IMR-90 (cell line): ENCODE measurements around the gene UBN1. TPM values are rescaled to one million over a fixed set of nuclear protein-coding genes. Genes with fewer than 3 reads are reported as not detected.

Source experiments
- ATAC-seq: fragments of 200-7000 bp; cut with Tn5 transposase; 2 replicates; pipeline ENCODE4 v1.9.1; 2020; ENCODE audit warnings: low read depth, mild to moderate bottlenecking, moderate library complexity
- BruUV-seq: library from RNA; stranded (reverse); fragments of 400-500 nt; replicated peaks from 2 replicates; lab custom pipeline; 2021; lab: Mats Ljungman, UMichigan
- CTCF ChIA-PET: fragments of 300-600 bp; formaldehyde crosslinking; extraction: SDS; loops from one replicate; lab custom pipeline; 2021; ENCODE audit warnings: antibody characterized with exemption; lab: Yijun Ruan, JAX
- POLR2A ChIA-PET: fragments of 300-600 bp; sonication (Branson Sonifier 250); formaldehyde crosslinking; loops from one replicate; lab custom pipeline; 2022; ENCODE audit warnings: antibody characterized with exemption; ENCODE audit not compliant: unreplicated experiment; lab: Charles Lee
- DNase-seq: peaks from one replicate; pipeline ENCODE4 v3.0.0; 2013
- H2AFZ ChIP-seq: replicated peaks from 2 replicates; pipeline ENCODE3; 2013; ENCODE audit warnings: low read length, mild to moderate bottlenecking; ENCODE audit not compliant: poor library complexity
- H2AK5ac ChIP-seq: 2 replicates; pipeline ENCODE4 v1.6.1; 2013; ENCODE audit warnings: low read depth, low read length, inconsistent platforms
- H2AK9ac ChIP-seq: replicated peaks from 2 replicates; pipeline ENCODE3; 2013; ENCODE audit warnings: mild to moderate bottlenecking, low read depth, low read length, moderate library complexity; ENCODE audit not compliant: poor library complexity
- H2BK120ac ChIP-seq: 2 replicates; pipeline ENCODE4 v1.6.1; 2013; ENCODE audit warnings: low read depth, low read length, inconsistent platforms
- H2BK15ac ChIP-seq: 3 replicates; pipeline ENCODE4 v1.6.1; 2013; ENCODE audit warnings: low read depth, low read length, inconsistent platforms
- H2BK20ac ChIP-seq: 2 replicates; pipeline ENCODE4 v1.6.1; 2013; ENCODE audit warnings: low read depth, mild to moderate bottlenecking, inconsistent platforms, low read length, moderate library complexity
- H2BK5ac ChIP-seq: 2 replicates; pipeline ENCODE4 v1.6.1; 2013; ENCODE audit warnings: mild to moderate bottlenecking, low read depth, low read length, inconsistent platforms; ENCODE audit not compliant: poor library complexity, severe bottlenecking
- H3K14ac ChIP-seq: replicated peaks from 2 replicates; pipeline ENCODE4 v1.6.1; 2013; ENCODE audit warnings: low read depth, low read length, inconsistent platforms
- H3K18ac ChIP-seq: 2 replicates; pipeline ENCODE4 v1.6.1; 2013; ENCODE audit warnings: low read depth, low read length, control low read depth
- H3K23ac ChIP-seq: 2 replicates; pipeline ENCODE4 v1.6.1; 2013; ENCODE audit warnings: low read depth, low read length, inconsistent platforms
- H3K27ac ChIP-seq: 2 replicates; pipeline ENCODE4 v1.5.1; 2013; ENCODE audit warnings: mild to moderate bottlenecking, control low read depth, low read length; ENCODE audit not compliant: insufficient read depth
- H3K27me3 ChIP-seq: 2 replicates; pipeline ENCODE4 v1.6.1; 2013; ENCODE audit warnings: low read length; ENCODE audit not compliant: control insufficient read depth, insufficient read depth
- H3K36me3 ChIP-seq: 2 replicates; pipeline ENCODE4 v1.6.1; 2013; ENCODE audit warnings: low read length, mixed read lengths; ENCODE audit not compliant: control insufficient read depth, insufficient read depth
- H3K4ac ChIP-seq: 2 replicates; pipeline ENCODE4 v1.6.1; 2013; ENCODE audit warnings: low read depth, low read length, inconsistent platforms
- H3K4me1 ChIP-seq: 2 replicates; pipeline ENCODE4 v1.6.1; 2013; ENCODE audit warnings: low read length, mixed read lengths; ENCODE audit not compliant: control insufficient read depth, insufficient read depth
- H3K4me2 ChIP-seq: 2 replicates; pipeline ENCODE4 v1.6.1; 2013; ENCODE audit warnings: low read depth, mild to moderate bottlenecking, control low read depth, low read length, moderate library complexity
- H3K4me3 ChIP-seq: 2 replicates; pipeline ENCODE4 v1.5.1; 2013; ENCODE audit warnings: low read depth, mild to moderate bottlenecking, control low read depth, low read length, moderate library complexity; ENCODE audit not compliant: insufficient read depth
- H3K56ac ChIP-seq: 2 replicates; pipeline ENCODE4 v1.6.1; 2013; ENCODE audit warnings: low read length, inconsistent platforms; ENCODE audit not compliant: insufficient read depth; ENCODE audit errors: extremely low read depth
- H3K79me1 ChIP-seq, 2 experiments: 2 replicates each; pipeline ENCODE4 v1.6.1; 2013; ENCODE audit warnings: low read length in 2 of 2, inconsistent platforms in 1 of 2, low read depth in 1 of 2
- H3K9ac ChIP-seq: 2 replicates; pipeline ENCODE4 v1.6.1; 2013; ENCODE audit warnings: low read depth, low read length, control low read depth
- H3K9me1 ChIP-seq: 2 replicates; pipeline ENCODE4 v1.6.1; 2013; ENCODE audit warnings: low read length, inconsistent platforms; ENCODE audit not compliant: insufficient read depth
- H3K9me3 ChIP-seq: 2 replicates; pipeline ENCODE4 v1.6.1; 2013; ENCODE audit warnings: low read length; ENCODE audit not compliant: control insufficient read depth, insufficient read depth
- H4K20me1 ChIP-seq: 2 replicates; pipeline ENCODE4 v1.6.1; 2013; ENCODE audit warnings: low read length, inconsistent platforms; ENCODE audit not compliant: insufficient read depth
- H4K5ac ChIP-seq: 2 replicates; pipeline ENCODE4 v1.6.1; 2013; ENCODE audit warnings: mild to moderate bottlenecking, low read depth, low read length, control low read depth
- H4K8ac ChIP-seq, 2 experiments: 2 replicates each; pipeline ENCODE4 v1.6.1; 2013; ENCODE audit warnings: low read depth in 2 of 2, low read length in 2 of 2, control low read depth in 1 of 2, inconsistent platforms in 1 of 2
- H4K91ac ChIP-seq: 2 replicates; pipeline ENCODE4 v1.6.1; 2013; ENCODE audit warnings: low read depth, low read length, inconsistent platforms; ENCODE audit not compliant: insufficient read depth
- CEBPB ChIP-seq: IDR thresholded peaks from 2 replicates; pipeline ENCODE4 v1.6.1; 2012; ENCODE audit warnings: low read depth, low read length, improper control_type of control experiment
- CHD1 ChIP-seq: IDR thresholded peaks from 2 replicates; pipeline ENCODE4 v1.6.1; 2012; ENCODE audit warnings: low read depth, low read length, improper control_type of control experiment
- CTCF ChIP-seq: conservative IDR thresholded peaks from 2 replicates; pipeline ENCODE4 v1.5.1; 2012; ENCODE audit warnings: mild to moderate bottlenecking, low read depth, low read length, improper control_type of control experiment
- ELK1 ChIP-seq: fragments of 150-350 bp; IDR thresholded peaks from 2 replicates; pipeline ENCODE4 v1.6.1; 2016; ENCODE audit warnings: low read depth, mild to moderate bottlenecking, low read length, moderate library complexity, borderline replicate concordance
- MAFK ChIP-seq: IDR thresholded peaks from 2 replicates; pipeline ENCODE4 v1.6.1; 2012; ENCODE audit warnings: low read depth, low read length, improper control_type of control experiment
- MAZ ChIP-seq: IDR thresholded peaks from 2 replicates; pipeline ENCODE4 v1.6.1; 2012; ENCODE audit warnings: low read depth, mild to moderate bottlenecking, low read length, improper control_type of control experiment, moderate library complexity, borderline replicate concordance
- MXI1 ChIP-seq: IDR thresholded peaks from 2 replicates; pipeline ENCODE4 v1.6.1; 2012; ENCODE audit warnings: low read depth, mild to moderate bottlenecking, low read length, moderate library complexity, borderline replicate concordance
- NFE2L2 ChIP-seq: fragments of 150-350 bp; IDR thresholded peaks from 2 replicates; pipeline ENCODE4 v1.6.1; 2016; ENCODE audit warnings: low read depth, mild to moderate bottlenecking, low read length
- POLR2A ChIP-seq: IDR thresholded peaks from 2 replicates; pipeline ENCODE4 v1.6.1; 2012; ENCODE audit warnings: mild to moderate bottlenecking, low read depth, low read length
- RCOR1 ChIP-seq: IDR thresholded peaks from 2 replicates; pipeline ENCODE4 v1.6.1; 2012; ENCODE audit warnings: mild to moderate bottlenecking, low read length, improper control_type of control experiment; ENCODE audit not compliant: insufficient replicate concordance
- RFX5 ChIP-seq: IDR thresholded peaks from 2 replicates; pipeline ENCODE4 v1.8.0; 2012; ENCODE audit warnings: low read depth, mild to moderate bottlenecking, low read length, moderate library complexity
- SMC3 ChIP-seq: fragments of 150-350 bp; IDR thresholded peaks from 2 replicates; pipeline ENCODE4 v1.6.1; 2016; ENCODE audit warnings: low read depth, mild to moderate bottlenecking, antibody characterized with exemption, low read length, moderate library complexity
- USF2 ChIP-seq: fragments of 150-350 bp; IDR thresholded peaks from 2 replicates; pipeline ENCODE4 v1.6.1; 2017; ENCODE audit warnings: mild to moderate bottlenecking, antibody characterized with exemption, low read length, low read depth
- WGBS, 2 experiments: methylation state at CpG; one replicate each; pipeline versions ENCODE4 v1.1.5 to v1.1.7; 2013; ENCODE audit warnings: missing lambda C conversion rate in 2 of 2; ENCODE audit not compliant: insufficient read length in 1 of 2; ENCODE audit errors: extremely low coverage in 2 of 2; 5-methylcytosine and 5-hydroxymethylcytosine counted together
- dilution Hi-C: fragments of 300-500 bp; cut with HindIII; formaldehyde crosslinking; loops from one replicate; pipeline ENCODE4 v1.14.3; 2018; ENCODE audit warnings: low sequenced_read_pairs; ENCODE audit not compliant: unreplicated experiment
- in situ Hi-C: fragments of 300-500 bp; cut with MboI; formaldehyde crosslinking; loops from 3 replicates; pipeline ENCODE4 v1.14.3; 2019; ENCODE audit warnings: low sequenced_read_pairs, inconsistent platforms, mixed read lengths
- intact Hi-C: fragments of 100-400 bp; cut with micrococcal nuclease; formaldehyde crosslinking; loops from 2 replicates; pipeline ENCODE4 v1.10.0; 2022
- polyA plus RNA-seq, 3 experiments: library from polyadenylated mRNA; depleted of rRNA; stranded (reverse); fragments of >200 nt; gene quantifications; 2 replicates each; pipeline ENCODE4 v1.2.3, GENCODE V29; 2012; ENCODE audit warnings: low replicate concordance in 1 of 3
- total RNA-seq: library from RNA; depleted of rRNA; stranded (reverse); fragments of >200 nt; gene quantifications from 2 replicates; pipeline ENCODE4 v1.2.3, GENCODE V29; 2012

The UBN1 gene
- total and polyA plus RNA-seq, 2 of the 4 experiments (the other 2 are of a cell fraction), result 5.7 to 16.3 TPM

- H3K23ac ChIP-seq, result no peak overlapping the region
- no peak overlapping the region for H2AFZ ChIP-seq
- no peak overlapping the region for H3K9ac ChIP-seq
- no peak overlapping the region for H2AK9ac ChIP-seq
- H3K4me3 ChIP-seq, result no peak overlapping the region
- in situ Hi-C loops, result no loop called here
- intact Hi-C loops, result no loop called here
- H3K18ac ChIP-seq, result no peak overlapping the region
- H3K4ac ChIP-seq, result no peak overlapping the region
- no peaks in the 10 kb centered on the region for H3K36me3 ChIP-seq
- no peak overlapping the region for H2BK20ac ChIP-seq
- no peak overlapping the region for H2BK15ac ChIP-seq
- H4K20me1 ChIP-seq, result no peaks in the 10 kb centered on the region
- ATAC-seq (no peak), DNase-seq (no peak)
- no TSS peak for BruUV-seq
- H3K4me1 ChIP-seq, result no peaks in the 10 kb centered on the region
- TF ChIP-seq NFE2L2 (no peak), USF2 (no peak), RCOR1 (no peak), ELK1 (no peak), CHD1 (no peak), RFX5 (no peak), POLR2A (no peak), SMC3 (no peak), CEBPB (no peak), MAZ (no peak), CTCF (no peak), MAFK (no peak), MXI1 (no peak)
- H4K5ac ChIP-seq, result no peak overlapping the region
- no peak overlapping the region for H3K14ac ChIP-seq
- dilution Hi-C loops, result no loop called here
- H2BK5ac ChIP-seq, result no peak overlapping the region
- no peak overlapping the region for H4K8ac ChIP-seq
- H4K91ac ChIP-seq, result no peak overlapping the region
- H3K4me2 ChIP-seq, result no peak overlapping the region
- no peak overlapping the region for H2AK5ac ChIP-seq
- peaks cover 40% of the 10 kb centered on the region for H3K27me3 ChIP-seq
- CTCF ChIA-PET, result interaction anchor here (0.6 kb wide), 1 partner anchor 43 kb away, joined by 3 read pairs; no protein-coding TSS in a partner anchor
- H3K56ac ChIP-seq, result no peak overlapping the region
- 74% methylated on average over 7 of the region's 11 CpGs; no CpG with 5 or more reads in 1 of the 2 experiments for WGBS, 2 experiments
- H3K79me1 ChIP-seq, result no peaks in the 10 kb centered on the region
- POLR2A ChIA-PET, result no interaction called here
- H2BK120ac ChIP-seq, result no peak overlapping the region
- H3K9me3 ChIP-seq, result peaks cover 10% of the 10 kb centered on the region
- H3K27ac ChIP-seq, result no peak overlapping the region
- H3K9me1 ChIP-seq, result no peaks in the 10 kb centered on the region
Observed at GRCh38 chr16:4931381-4931780, 84.1 kb downstream of the UBN1 start.
